SH-SY5Y (cell line): ENCODE measurements around the gene MACROD2.

Experiments
- GATA2 ChIP-seq: IDR thresholded peaks from 2 replicates; pipeline ENCODE4 v1.6.1; 2011; ENCODE audit warnings: mild to moderate bottlenecking, low read depth, low read length
- GATA3 ChIP-seq: IDR thresholded peaks from 2 replicates; pipeline ENCODE4 v1.6.1; 2011; ENCODE audit warnings: low read depth, mild to moderate bottlenecking, low read length, moderate library complexity

The MACROD2 gene

GRCh38 chr20:14573676-14574075 is 578.4 kb downstream of the MACROD2 start:
- TF ChIP-seq GATA2 (no peak), GATA3 (no peak)

- TF ChIP-seq GATA3 = no peak
- TF ChIP-seq GATA2 = no peak
Observed at GRCh38 chr20:14576196-14576877, 581.0 kb downstream of the MACROD2 start.

DNA sequence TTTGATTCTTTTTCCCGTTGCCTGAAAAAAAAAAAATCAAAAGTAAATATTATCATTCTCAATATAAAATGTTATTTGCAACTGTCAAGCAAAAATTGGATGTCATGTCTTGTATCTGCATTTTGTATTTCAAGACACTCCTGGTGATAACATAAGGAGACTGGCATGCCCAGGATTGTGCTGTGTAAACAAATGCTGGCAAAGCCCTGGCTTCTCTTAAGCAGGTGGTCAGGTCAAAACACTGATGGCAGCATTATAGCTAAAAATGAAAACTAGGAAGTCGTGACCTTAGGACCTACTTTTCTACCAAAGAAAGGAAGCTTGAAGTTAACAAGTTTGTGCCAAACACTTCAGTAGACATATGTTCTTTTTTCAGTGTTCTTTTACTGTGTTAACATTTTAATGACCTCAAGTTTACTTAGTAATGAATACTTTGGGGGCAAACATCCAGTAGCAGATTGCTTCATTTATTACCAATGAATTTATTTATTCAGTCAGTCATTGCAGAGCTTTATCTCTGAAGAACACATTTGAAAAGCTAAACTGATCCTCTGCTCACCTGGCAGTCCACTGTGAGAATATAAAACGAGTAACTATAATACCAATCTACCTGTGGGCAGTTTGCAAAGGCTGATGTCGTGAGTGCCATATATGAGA is 585.2 kb downstream of the MACROD2 start:
- TF ChIP-seq GATA2 (no peak), GATA3 (no peak)

DNA sequence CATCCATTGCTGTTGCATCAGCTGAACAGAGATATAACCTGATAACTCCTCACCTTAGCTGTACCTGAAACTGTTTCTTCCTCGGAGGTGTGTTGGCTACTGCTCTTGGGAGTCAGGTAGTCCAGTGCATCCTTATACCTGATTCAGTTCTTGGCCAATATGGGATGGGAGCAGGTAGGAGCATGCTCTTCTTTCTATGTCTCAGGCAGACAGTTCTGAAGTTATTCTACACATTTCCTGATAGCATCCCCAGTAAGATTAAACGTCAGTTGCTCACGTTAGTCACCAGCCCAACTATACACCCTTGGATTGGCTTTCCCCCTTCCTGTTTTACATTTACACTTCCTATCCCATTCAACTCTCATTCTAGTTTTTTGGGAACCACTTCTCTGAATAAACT is 586.4 kb downstream of the MACROD2 start:
- TF ChIP-seq GATA2 = no peak
- no peak for TF ChIP-seq GATA3

GRCh38 chr20:14582855-14583254 is 587.5 kb downstream of the MACROD2 start:
- TF ChIP-seq GATA3 = no peak
- no peak for TF ChIP-seq GATA2

GRCh38 chr20:14583413-14583812 is 588.1 kb downstream of the MACROD2 start:
- TF ChIP-seq GATA2 (no peak), GATA3 (no peak)

GRCh38 chr20:14589383-14589782 is 594.1 kb downstream of the MACROD2 start:
- TF ChIP-seq GATA2 (no peak), GATA3 (no peak)

GRCh38 chr20:14595051-14595450 is 599.7 kb downstream of the MACROD2 start:
- TF ChIP-seq GATA2 (no peak), GATA3 (no peak)

GRCh38 chr20:14597206-14597715 is 601.9 kb downstream of the MACROD2 start:
- TF ChIP-seq GATA2 = no peak
- no peak for TF ChIP-seq GATA3

- peak; percentile 85 for TF ChIP-seq GATA3
- peak; percentile 97 for TF ChIP-seq GATA2
Observed at GRCh38 chr20:14599613-14600012, 604.3 kb downstream of the MACROD2 start.

- TF ChIP-seq GATA3 = no peak
- no peak for TF ChIP-seq GATA2
Observed at GRCh38 chr20:14600527-14600926, 605.2 kb downstream of the MACROD2 start.

- TF ChIP-seq GATA3 (no peak), GATA2 (no peak)
Observed at GRCh38 chr20:14604143-14604542, 608.8 kb downstream of the MACROD2 start.

- TF ChIP-seq GATA3 = no peak
- TF ChIP-seq GATA2 = no peak
Observed at GRCh38 chr20:14609328-14610221, 614.3 kb downstream of the MACROD2 start.

DNA sequence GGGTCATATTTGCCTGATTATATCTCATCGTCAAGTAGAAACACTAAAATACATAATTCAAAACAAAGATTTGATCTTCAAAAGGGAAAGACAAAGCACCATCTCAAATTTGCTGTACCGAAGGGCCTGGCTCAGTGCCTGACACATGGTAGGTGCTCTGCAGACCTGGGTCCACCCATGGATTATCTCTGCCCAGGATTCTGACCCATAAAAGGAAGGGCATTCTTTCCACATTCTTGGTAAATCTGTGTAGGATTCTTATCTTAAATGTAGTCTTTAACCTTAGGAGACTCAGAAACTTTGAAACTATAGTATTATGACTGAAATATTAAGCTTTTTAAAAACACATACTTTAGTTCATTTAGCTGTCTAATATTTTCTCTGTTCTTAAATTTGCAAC is 616.2 kb downstream of the MACROD2 start:
- TF ChIP-seq GATA2 (peak; percentile 42; the same call in 1 of the 2 replicates), GATA3 (0 out of 2 replicates have a peak, but pooled peaks have one; percentile 22)
